ENCODE results near the gene GSS. TPM values are rescaled to one million over a fixed set of nuclear protein-coding genes. Genes with fewer than 3 reads are reported as not detected.

Gene GSS
- total and polyA plus RNA-seq, 2 donors (not counting 3 experiments of a cell fraction or from before 2014, with no cell fraction given), result 47.9 to 65.1 TPM

- no peaks in the 10 kb centered on the region for H3K36me3 ChIP-seq (ENCODE audit: control insufficient read depth in 2 of 2, extremely low read depth in 1 of 2, insufficient read depth in 2 of 2, low read length in 2 of 2)
- FAIRE-seq (no peak), DNase-seq (ENCODE audit: low read depth, low spot score) (no peak)
- no peak overlapping the region for H3K4me2 ChIP-seq (ENCODE audit: insufficient read depth, low read length)
- H2AFZ ChIP-seq (ENCODE audit: low read depth, low read length), result no peak overlapping the region
- CTCF ChIA-PET, result interaction anchor here (1.8 to 1.9 kb wide), 2 partner anchors 20 to 102 kb away, joined by 4 to 7 read pairs; partner anchors contain the start of genes GSS and MYH7B
- BruUV-seq (replicated peaks), result no TSS peak
- H3K4me1 ChIP-seq (ENCODE audit: control insufficient read depth, extremely low read depth, insufficient read depth, low read length), result no peaks in the 10 kb centered on the region
- H3K27me3 ChIP-seq (ENCODE audit: control insufficient read depth in 2 of 2, insufficient read depth in 2 of 2, low read length in 2 of 2), result no peaks in the 10 kb centered on the region
- no peaks in the 10 kb centered on the region for H3K79me2 ChIP-seq (ENCODE audit: control insufficient read depth, insufficient read depth, low read length)
- no peak overlapping the region for H3K9ac ChIP-seq (replicated peaks; ENCODE audit: extremely low read depth, insufficient read depth, low read length)
- H4K20me1 ChIP-seq (replicated peaks; ENCODE audit: control insufficient read depth, extremely low read depth, insufficient read depth, low read length), result no peaks in the 10 kb centered on the region
- no peak overlapping the region for H3K27ac ChIP-seq (ENCODE audit: insufficient read depth, low read depth, low read length)
- POLR2A ChIA-PET, result no interaction called here
- no peaks in the 10 kb centered on the region for H3K9me1 ChIP-seq (replicated peaks; ENCODE audit: control insufficient read depth, extremely low read depth, insufficient read depth, low read length)
- intact Hi-C loops (cut with micrococcal nuclease), result no loop called here
- H3K9me3 ChIP-seq (replicated peaks; ENCODE audit: control insufficient read depth, insufficient read depth, low read length), result no peaks in the 10 kb centered on the region
- no peak for TF ChIP-seq EZH2 (IDR thresholded peaks at IDR 0.05; ENCODE audit: borderline replicate concordance, low read depth, low read length, severe bottlenecking)
- TF ChIP-seq POLR2A (IDR thresholded peaks at IDR 0.05; ENCODE audit: low read depth, low read length), result no peak
- no peak for TF ChIP-seq GATA2 (IDR thresholded peaks at IDR 0.05; ENCODE audit: insufficient read depth, insufficient read length, low read depth, low read length)
- TF ChIP-seq JUN (IDR thresholded peaks at IDR 0.05; ENCODE audit: borderline replicate concordance, insufficient read depth, insufficient read length, low read depth), result no peak
- no peak for TF ChIP-seq CTCF (IDR thresholded peaks at IDR 0.05; ENCODE audit: extremely low read depth in 1 of 2, insufficient read depth in 1 of 2, low read depth in 1 of 2, low read length in 2 of 2)
- no peak for TF ChIP-seq MYC (IDR thresholded peaks at IDR 0.05; ENCODE audit: low read depth, low read length)
- no peak for TF ChIP-seq POLR2AphosphoS5 (IDR thresholded peaks at IDR 0.05; ENCODE audit: insufficient read depth, low read depth, low read length)
- no peak for TF ChIP-seq FOS (IDR thresholded peaks at IDR 0.05; ENCODE audit: borderline replicate concordance, insufficient read depth, low read length)
- no peak for TF ChIP-seq MAX (IDR thresholded peaks at IDR 0.05; ENCODE audit: insufficient read depth, insufficient read length)
- H3K4me3 ChIP-seq (replicated peaks in 1 of 3; ENCODE audit: insufficient read depth in 1 of 3, low read depth in 1 of 3, low read length in 3 of 3), result no peak overlapping the region
- dilution Hi-C loops (cut with MboI; ENCODE audit: extremely low pct_ligation_motif_present, low sequenced_read_pairs), result no loop called here
These were observed 20.7 kb upstream of the GSS start for GRCh38 chr20:34976286-34976685.

All from endothelial cell of umbilical vein (primary cell).